Thoracic aorta (tissue), 2 donors: ENCODE results near the gene IRGQ. TPM values are rescaled to one million over a fixed set of nuclear protein-coding genes. Genes with fewer than 3 reads are reported as not detected.
"Not testable (repeated sequence)": the region's sequence is repeated elsewhere in the genome, so short reads cannot be mapped to it uniquely, and the experiment has no call there.

Source experiments
- ATAC-seq: fragments of 150-250 bp; one replicate; pipeline ENCODE4 v1.8.0; 2017; ENCODE audit warnings: low read depth; ENCODE audit not compliant: insufficient number of reproducible peaks, low FRiP score
- DNase-seq: peaks from one replicate; pipeline ENCODE4 v3.0.0-alpha.2; 2020; ENCODE audit warnings: low spot score
- H3K27ac ChIP-seq, 2 donors: fragments of 200-600 bp; sonication (generic); 1 replicate in 1 of 2; 2 replicates in 1 of 2; pipeline ENCODE4 v1.5.1; 2016; ENCODE audit warnings: mild to moderate bottlenecking in 2 of 2, moderate library complexity in 2 of 2
- H3K27me3 ChIP-seq: fragments of 200-600 bp; sonication (generic); replicated peaks from 2 replicates; pipeline ENCODE4 v1.6.0; 2016; ENCODE audit warnings: mild to moderate bottlenecking; ENCODE audit not compliant: insufficient read depth
- H3K36me3 ChIP-seq: fragments of 200-600 bp; sonication (generic); one replicate; pipeline ENCODE4 v1.5.1; 2016
- H3K4me1 ChIP-seq, 2 donors: fragments of 200-600 bp; sonication (generic); 1 replicate in 1 of 2; 2 replicates in 1 of 2; pipeline versions ENCODE4 v1.5.1 to v1.6.0; 2016; ENCODE audit warnings: low read depth in 2 of 2, mild to moderate bottlenecking in 1 of 2; ENCODE audit not compliant: control insufficient read depth in 1 of 2
- H3K4me3 ChIP-seq: fragments of 200-600 bp; sonication (generic); 2 replicates; pipeline ENCODE4 v1.5.1; 2016; ENCODE audit warnings: mild to moderate bottlenecking
- H3K9me3 ChIP-seq: fragments of 200-600 bp; sonication (generic); 2 replicates; pipeline ENCODE4 v1.5.1; 2016
- CTCF ChIP-seq: fragments of 200-600 bp; sonication (generic); IDR thresholded peaks from one replicate; pipeline ENCODE4 v1.5.1; 2019; ENCODE audit warnings: antibody characterized with exemption
- total RNA-seq, 2 donors: library from RNA; depleted of rRNA; stranded (reverse); fragments of >200 nt; gene quantifications; one replicate each; pipeline versions ENCODE4 v1.1.0 to v1.2.3, GENCODE V29; 2016

IRGQ gene
- total RNA-seq, 2 donors from 2014 or later, result 24.4 to 37.2 TPM

GRCh38 chr19:43591904-43592772 lies 3.8 kb downstream of the IRGQ start:
- H3K27me3 ChIP-seq, result no peaks in the 10 kb centered on the region
- DNase-seq (no peak), ATAC-seq (no peak)
- H3K4me3 ChIP-seq, result no peak overlapping the region
- no peak for TF ChIP-seq CTCF
- no peaks in the 10 kb centered on the region for H3K9me3 ChIP-seq
- H3K27ac ChIP-seq, result no peak overlapping the region
- peaks cover 17 to 31% of the 10 kb centered on the region in 2 donors for H3K4me1 ChIP-seq
- H3K36me3 ChIP-seq, result peaks cover 27% of the 10 kb centered on the region

- ATAC-seq (no peak), DNase-seq (no peak)
- Histone ChIP-seq H3K36me3 (peaks cover 27% of the 10 kb centered on the region), H3K27ac (no peak overlapping the region), H3K9me3 (no peaks in the 10 kb centered on the region), H3K4me1 (peaks cover 10 to 16% of the 10 kb centered on the region in 2 donors), H3K4me3 (no peak overlapping the region), H3K27me3 (no peaks in the 10 kb centered on the region)
- no peak for TF ChIP-seq CTCF
Observed at GRCh38 chr19:43589678-43590077, 6.3 kb downstream of the IRGQ start.

- TF ChIP-seq CTCF, result no peak
- Histone ChIP-seq H3K27ac (no peak overlapping the region), H3K9me3 (no peaks in the 10 kb centered on the region), H3K27me3 (no peaks in the 10 kb centered on the region), H3K4me3 (no peak overlapping the region), H3K4me1 (peaks cover 6 to 12% of the 10 kb centered on the region in 2 donors), H3K36me3 (peaks cover 27% of the 10 kb centered on the region)
- ATAC-seq (no peak), DNase-seq (no peak)
Observed at GRCh38 chr19:43589277-43589676, 6.7 kb downstream of the IRGQ start.

GRCh38 chr19:43587029-43587428 lies 8.9 kb downstream of the IRGQ start:
- not testable (repeated sequence) for H3K4me3 ChIP-seq, DNase-seq, H3K4me1 ChIP-seq, H3K36me3 ChIP-seq, ATAC-seq, H3K9me3 ChIP-seq, H3K27me3 ChIP-seq, H3K27ac ChIP-seq

GRCh38 chr19:43586346-43586745 lies 9.6 kb downstream of the IRGQ start:
- no peaks in the 10 kb centered on the region for H3K27me3 ChIP-seq

More at GRCh38 chr19:43586346-43586745, 9.6 kb downstream of the IRGQ start:
- Histone ChIP-seq H3K36me3 (peaks cover 5% of the 10 kb centered on the region), H3K4me1 (peaks cover under 1 to 13% of the 10 kb centered on the region in 2 donors), H3K9me3 (no peaks in the 10 kb centered on the region), H3K27ac (no peak overlapping the region), H3K4me3 (no peak overlapping the region)
- ATAC-seq (no peak), DNase-seq (no peak)
- TF ChIP-seq CTCF, result no peak
